Caki2 (cell line): ENCODE data around the gene KRTCAP2. TPM values are rescaled to one million over a fixed set of nuclear protein-coding genes. Genes with fewer than 3 reads are reported as not detected.
A peak's percentile ranks its signal among the peaks of the same experiment; 100 is the strongest.
"Not testable (repeated sequence)": the region's sequence is repeated elsewhere in the genome, so short reads cannot be mapped to it uniquely, and the experiment has no call there.

Experiments used
- DNase-seq: peaks from one replicate; pipeline ENCODE4 v3.0.0-alpha.2; 2015; ENCODE audit warnings: low read depth
- in situ Hi-C: cut with HindIII; loops from 2 replicates; pipeline ENCODE4 v1.10.0; 2016; ENCODE audit warnings: low sequenced_read_pairs, low pct_unique_long_range_greater_than_20kb, mixed read lengths
- total RNA-seq: library from RNA; depleted of rRNA; stranded (reverse); fragments of >200 nt; shearing (Covaris generic); gene quantifications from 2 replicates; pipeline ENCODE4 v1.2.3, GENCODE V29; 2014; ENCODE audit warnings: low replicate concordance

KRTCAP2 gene
- total RNA-seq, 1 experiment from 2014 or later: 341 TPM

DNA sequence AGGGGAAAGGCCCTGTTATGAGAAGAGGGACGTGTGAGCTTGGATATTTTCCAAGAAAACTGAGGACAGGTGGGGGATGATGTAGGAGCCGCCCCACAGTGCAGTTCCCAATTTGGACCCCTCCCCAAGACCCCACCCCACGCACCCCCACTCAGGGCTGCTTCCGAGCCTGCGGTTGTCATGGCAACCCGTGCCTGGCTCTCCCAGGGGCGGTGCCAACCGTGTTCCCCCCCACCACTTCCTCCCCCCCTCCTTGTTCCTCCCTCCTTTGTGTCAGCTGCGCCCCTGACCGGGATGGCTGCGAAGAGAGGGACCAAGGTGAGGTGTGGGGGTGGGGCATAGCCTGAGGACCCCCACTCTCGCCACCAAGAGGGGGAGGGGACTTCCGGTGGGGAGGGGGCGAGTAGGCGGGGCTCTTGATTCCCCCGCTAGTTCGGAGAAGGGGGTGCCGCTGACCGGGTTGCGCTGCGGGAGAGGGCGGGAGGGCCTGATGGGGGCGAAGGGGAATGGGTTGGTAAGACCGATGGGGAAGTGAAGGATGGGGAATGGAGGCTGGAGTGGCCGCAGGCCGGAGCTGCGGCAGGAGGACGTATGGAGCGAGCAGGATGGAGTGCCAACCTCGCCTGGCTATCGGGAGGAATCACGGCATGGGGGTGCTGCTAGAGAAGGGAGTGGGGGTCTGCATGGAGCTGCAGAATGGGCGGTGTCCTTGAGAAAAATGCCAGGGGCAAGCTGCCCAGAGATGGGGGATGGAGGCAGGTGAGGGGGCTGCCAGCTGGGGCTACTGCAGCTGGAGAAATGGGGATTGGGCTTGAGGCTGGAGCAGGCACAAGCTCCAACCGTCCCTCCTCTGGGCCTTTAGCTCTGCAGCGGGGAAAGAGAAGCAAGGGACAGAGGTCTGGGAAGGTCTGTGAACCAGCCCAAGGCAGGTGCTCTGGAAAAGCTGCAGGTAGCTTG lies 1.5 kb upstream of the KRTCAP2 start:
- no peak for DNase-seq
- in situ Hi-C loops: no loop called here

DNA sequence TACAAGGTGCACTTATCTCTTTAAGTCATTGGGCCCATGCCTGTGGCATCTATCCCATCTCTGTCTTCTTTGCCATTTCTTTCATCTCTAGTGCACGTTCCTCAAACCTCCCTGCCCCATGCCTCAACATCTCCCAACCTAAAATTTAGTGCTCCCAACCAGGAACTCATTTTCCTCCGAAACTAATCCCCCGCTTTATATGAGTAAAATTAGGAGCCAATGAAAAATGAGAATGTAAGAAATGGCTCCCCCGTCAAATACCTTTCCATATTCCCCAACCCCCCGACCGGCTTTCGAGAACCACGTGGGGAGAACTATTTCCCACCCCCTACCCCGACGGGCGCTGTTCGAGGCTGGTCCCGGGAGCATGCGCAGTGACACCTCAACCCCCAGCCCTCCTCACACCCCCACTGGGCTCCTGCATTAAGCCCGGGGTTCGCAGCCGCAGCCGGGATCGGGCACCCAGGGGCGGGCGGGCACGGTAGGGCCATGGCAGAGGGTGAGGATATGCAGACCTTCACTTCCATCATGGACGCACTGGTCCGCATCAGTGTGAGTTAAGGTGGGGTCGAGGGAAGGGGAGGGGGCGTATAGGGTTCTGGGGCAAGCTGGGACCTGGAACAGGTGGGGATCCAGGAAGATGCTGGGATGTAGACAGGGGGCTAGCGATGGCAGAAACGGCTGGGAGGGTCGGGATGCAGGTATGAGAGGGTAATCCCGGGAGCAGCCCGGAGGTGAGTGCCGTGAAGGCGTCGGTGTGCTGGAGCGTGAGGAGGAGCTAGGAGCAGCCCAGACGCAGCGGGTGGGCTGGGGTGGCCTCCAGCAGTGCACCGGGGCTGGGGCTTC lies 597 bp upstream of the KRTCAP2 start, which contains the start of gene TRIM46:
TSS of gene TRIM46 (plus strand) at position 372 of the 846 bp plus-strand sequence. CDS start at position 490, 118 bp downstream.
- in situ Hi-C loops: no loop called here
- DNase-seq: no peak

DNA sequence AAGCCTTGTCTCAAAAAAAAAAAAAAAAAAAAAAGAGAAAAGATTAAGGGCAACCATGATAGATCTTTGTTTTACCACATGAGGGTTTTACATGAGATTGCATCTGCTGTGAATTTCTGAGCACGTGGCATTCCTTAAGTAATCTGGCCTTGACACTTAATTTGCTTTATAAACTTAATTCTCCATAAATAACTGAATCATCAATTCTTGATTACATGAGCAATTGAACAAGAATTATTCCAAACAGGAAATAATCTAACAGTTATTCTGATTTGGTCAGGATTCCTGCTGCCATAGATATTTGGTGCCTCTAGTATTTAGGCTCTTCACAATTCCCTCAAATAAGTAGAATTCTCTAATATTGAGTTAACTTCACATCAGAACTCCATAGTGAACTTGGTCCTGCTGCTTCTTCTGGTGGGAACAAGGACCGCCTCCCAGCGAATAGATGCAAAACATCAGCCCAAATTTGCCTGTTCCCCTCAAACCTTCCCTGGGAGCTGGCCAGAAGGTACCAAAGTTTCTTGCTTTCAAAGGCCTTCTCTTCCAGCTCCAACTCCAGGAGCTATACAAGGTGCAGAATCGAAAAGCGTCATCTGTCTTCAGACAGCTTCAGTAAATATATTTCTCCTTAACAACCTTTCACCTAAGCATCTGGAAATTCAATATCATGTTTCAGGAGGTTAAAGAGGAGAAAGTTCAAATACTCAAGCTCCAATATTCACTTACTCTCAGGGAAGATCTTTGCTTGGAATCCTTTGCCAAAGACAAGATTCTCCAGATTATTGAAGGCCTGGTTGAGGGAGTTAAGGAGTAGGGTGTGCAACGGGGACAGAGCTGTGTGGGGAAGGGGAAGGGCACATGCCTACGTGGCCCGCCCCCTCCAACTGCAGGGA lies 1.0 kb downstream of the KRTCAP2 start:
- in situ Hi-C loops: no loop called here
- DNase-seq: no peak

DNA sequence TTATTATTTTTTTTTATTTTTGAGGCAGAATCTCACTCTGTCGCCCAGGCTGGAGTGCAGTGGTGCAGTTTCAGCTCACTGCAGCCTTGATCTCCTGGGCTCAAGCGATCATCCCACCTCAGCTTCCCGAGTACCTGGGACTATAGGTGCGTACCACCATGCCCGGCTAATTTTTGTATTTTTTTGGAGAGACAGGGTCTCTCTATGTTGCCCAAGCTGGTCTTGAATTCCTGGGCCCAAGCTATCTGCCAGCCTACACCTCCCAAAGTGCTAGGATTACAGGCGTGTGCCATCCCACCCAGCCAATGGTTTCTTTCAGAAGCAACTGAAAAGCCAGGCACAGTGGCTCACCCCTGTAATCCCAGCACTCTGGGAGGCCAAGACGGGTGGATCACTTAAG lies 2.3 kb downstream of the KRTCAP2 start:
- in situ Hi-C loops: no loop called here
- no peak for DNase-seq

GRCh38 chr1:155170101-155170785 lies 2.9 kb downstream of the KRTCAP2 start:
- in situ Hi-C loops: no loop called here
- DNase-seq: no peak

DNA sequence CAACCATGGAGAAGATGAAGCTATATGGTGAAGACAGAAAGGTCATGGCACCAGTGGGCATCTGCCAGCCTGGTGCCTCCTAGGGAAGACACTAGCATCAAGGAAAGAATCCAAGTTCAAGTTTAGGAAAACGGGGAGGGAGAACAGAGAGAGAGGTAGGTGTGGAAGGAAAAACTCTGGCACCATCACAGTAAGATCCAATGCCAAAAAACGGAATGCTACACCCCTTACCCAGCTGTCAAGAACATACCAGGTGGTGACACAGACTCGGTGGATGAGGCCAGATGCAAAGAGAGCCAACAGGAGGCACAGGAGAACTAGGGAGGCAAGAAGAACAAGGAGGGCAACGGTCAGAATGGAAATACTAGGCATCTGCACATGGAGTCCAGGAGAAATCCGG lies 3.6 kb downstream of the KRTCAP2 start:
- in situ Hi-C loops: no loop called here
- no peak for DNase-seq

DNA sequence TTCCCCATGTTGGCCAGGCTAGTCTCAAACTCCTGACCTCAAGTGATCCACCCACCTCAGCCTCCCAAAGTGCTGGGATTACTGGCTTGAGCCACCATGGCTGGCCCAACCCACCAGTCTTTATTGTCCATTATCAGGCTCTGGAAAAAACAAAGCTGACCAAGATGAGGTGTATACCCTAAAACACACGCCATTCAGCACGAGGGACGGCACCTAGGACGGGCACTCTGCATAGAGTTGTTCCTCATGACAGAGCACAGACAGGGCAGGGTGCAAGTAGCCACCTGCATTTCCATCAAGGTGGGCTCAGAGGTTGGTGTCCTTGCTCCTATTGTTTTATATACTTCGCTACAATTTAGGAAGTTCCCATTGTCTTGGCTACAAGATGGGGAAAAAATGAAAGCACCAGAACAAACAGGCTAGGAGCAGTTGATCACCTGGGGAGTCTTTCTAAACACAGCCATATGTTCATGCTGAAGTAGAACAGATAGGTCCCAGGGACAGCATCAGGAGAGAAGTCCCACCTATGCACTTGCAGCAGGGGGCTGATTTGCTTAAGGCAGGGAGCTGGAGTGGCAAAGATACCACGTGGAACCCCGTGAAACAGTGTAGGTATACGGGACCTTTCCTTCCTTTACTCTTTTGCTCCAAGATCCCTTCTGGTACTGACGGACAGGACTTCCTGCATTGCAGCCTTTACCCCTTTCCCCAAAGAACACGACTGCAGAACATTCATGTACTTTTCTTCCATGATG lies 4.5 kb downstream of the KRTCAP2 start:
- in situ Hi-C loops: no loop called here

DNA sequence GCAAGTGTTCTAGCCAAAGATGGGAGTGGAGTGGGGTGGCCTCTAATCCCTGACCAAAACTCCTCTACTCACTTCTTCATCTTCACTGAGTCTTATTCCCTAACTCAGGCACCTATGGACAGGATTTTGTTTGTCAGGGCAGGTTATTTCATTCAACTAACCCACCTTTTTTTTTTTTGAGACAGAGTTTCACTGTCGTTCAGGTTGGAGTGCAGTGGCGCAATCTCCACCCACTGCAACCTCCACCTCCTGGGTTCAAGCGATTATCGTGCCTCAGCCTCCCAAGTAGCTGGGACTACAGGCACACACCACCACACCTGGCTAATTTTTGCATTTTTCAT lies 5.0 kb downstream of the KRTCAP2 start:
- in situ Hi-C loops: not testable (repeated sequence)

More for the DNA sequence above, 4.5 kb downstream of the KRTCAP2 start:
- DNase-seq: no peak

GRCh38 chr1:155167166-155168104 lies 5.7 kb downstream of the KRTCAP2 start:
- DNase-seq: peak; percentile 69
- in situ Hi-C loops: no loop called here

More for the DNA sequence above, 5.0 kb downstream of the KRTCAP2 start:
- DNase-seq: not testable (repeated sequence)

GRCh38 chr1:155166471-155167165 lies 6.5 kb downstream of the KRTCAP2 start:
- in situ Hi-C loops: no loop called here
- no peak for DNase-seq

DNA sequence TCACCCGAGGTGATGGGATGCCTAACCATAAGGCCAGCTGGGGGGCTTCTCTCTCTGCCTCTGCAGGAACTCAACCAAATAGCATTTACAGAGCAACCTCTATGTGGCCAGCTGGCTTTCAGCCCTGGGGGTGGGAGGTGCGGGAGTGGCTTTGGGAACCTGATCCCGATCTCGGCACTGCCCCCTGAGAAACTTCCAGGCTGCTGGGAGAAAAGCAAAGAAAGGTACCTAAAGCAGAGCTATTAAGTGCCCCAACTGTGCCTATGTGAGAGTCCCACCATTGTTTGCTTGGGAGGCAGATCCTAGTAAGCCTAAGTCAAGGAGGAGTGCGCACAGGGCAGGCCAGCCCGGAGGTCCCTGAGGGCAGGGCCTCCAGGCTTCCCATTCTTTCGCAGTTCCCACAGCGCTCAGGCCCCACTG lies 7.0 kb downstream of the KRTCAP2 start:
- no peak for DNase-seq
- in situ Hi-C loops: no loop called here

GRCh38 chr1:155164625-155165024 lies 8.5 kb downstream of the KRTCAP2 start:
- in situ Hi-C loops: not testable (repeated sequence)

GRCh38 chr1:155163785-155164184 lies 9.3 kb downstream of the KRTCAP2 start:
- DNase-seq, in situ Hi-C loops: not testable (repeated sequence)

More at GRCh38 chr1:155164625-155165024, 8.5 kb downstream of the KRTCAP2 start:
- DNase-seq: not testable (repeated sequence)

GRCh38 chr1:155162631-155163030 lies 10.5 kb downstream of the KRTCAP2 start:
- in situ Hi-C loops, DNase-seq: not testable (repeated sequence)

DNA sequence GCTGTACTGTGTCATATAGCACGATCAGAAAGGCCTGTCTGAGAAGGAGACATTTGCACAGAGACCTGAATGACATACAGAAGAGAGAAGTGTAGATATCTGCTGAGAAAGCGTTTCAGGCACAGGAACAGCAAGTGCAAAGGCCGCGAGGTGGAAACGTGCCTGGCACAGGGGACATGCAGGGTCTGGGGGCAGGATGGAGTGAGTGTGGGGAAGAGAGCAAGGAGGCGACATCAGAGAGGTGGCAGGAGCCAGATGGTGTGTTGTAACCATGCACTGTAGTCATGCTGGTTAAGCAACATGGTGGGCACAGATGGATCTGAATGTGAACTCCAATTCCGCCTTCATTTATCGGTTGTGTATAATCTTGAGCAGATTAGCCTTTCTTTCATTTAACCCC lies 13.0 kb downstream of the KRTCAP2 start:
- in situ Hi-C loops: no loop called here
- no peak for DNase-seq
